ENCODE results near the gene ACTL10. TPM values are rescaled to one million over a fixed set of nuclear protein-coding genes. Genes with fewer than 3 reads are reported as not detected.

The ACTL10 gene
- total and polyA plus RNA-seq, 2 of the 4 experiments (the other 2 are of a cell fraction) = 0.18 to 0.43 TPM

DNA sequence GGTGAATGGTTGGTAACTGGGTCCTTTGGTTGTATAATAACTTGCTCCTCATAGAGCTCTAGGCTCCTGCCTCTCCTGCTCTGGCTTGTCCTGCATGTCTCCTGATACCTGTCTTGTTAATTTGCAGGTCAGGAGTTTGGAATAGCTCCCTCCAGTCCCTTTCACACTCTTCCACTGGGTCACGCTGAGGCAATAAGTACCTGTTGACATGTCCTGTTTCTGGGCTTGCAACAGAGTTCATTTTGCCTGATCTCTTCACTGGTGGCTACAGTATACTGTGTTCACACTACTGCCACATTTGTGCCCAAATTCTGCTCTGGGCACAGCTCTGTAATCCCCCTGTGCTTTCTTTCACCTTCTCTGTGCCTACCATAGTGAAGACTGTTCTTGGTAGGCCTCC lies 30.0 kb upstream of the ACTL10 start:
- 100% methylated on average over 1 of the region's 1 CpG; no CpG with 5 or more reads in 1 of the 2 experiments for WGBS, 2 experiments (ENCODE audit: extremely low coverage in 2 of 2, insufficient read length in 1 of 2)
- Histone ChIP-seq H4K20me1 (ENCODE audit: insufficient read depth, low read length) (no peaks in the 10 kb centered on the region; the same call in 1 of the 2 replicates), H3K27ac (ENCODE audit: insufficient read depth, low read length) (no peak overlapping the region), H3K56ac (ENCODE audit: extremely low read depth, insufficient read depth, low read length) (no peak overlapping the region), H3K9ac (ENCODE audit: low read depth, low read length) (no peak overlapping the region), H3K9me1 (ENCODE audit: insufficient read depth, low read length) (peaks cover 13% of the 10 kb centered on the region; the same call in 1 of the 2 replicates), H3K36me3 (ENCODE audit: control insufficient read depth, insufficient read depth, low read length) (peaks cover 36% of the 10 kb centered on the region), H2BK15ac (ENCODE audit: low read depth, low read length) (no peak overlapping the region), H3K4me1 (ENCODE audit: control insufficient read depth, insufficient read depth, low read length) (no peaks in the 10 kb centered on the region; the same call in 1 of the 2 replicates), H3K27me3 (ENCODE audit: control insufficient read depth, insufficient read depth, low read length) (no peaks in the 10 kb centered on the region), H3K9me3 (ENCODE audit: control insufficient read depth, insufficient read depth, low read length) (no peaks in the 10 kb centered on the region), H3K4ac (ENCODE audit: low read depth, low read length) (no peak overlapping the region), H3K23ac (ENCODE audit: low read depth, low read length) (no peak overlapping the region), H3K18ac (ENCODE audit: low read depth, low read length) (no peak overlapping the region), H3K4me2 (ENCODE audit: low read depth, low read length) (no peak overlapping the region), H2BK5ac (ENCODE audit: low read depth, low read length, poor library complexity, severe bottlenecking) (no peak overlapping the region), H2BK120ac (ENCODE audit: low read depth, low read length) (no peak overlapping the region), H4K5ac (ENCODE audit: low read depth, low read length) (no peak overlapping the region), H3K14ac (replicated peaks; ENCODE audit: low read depth, low read length) (no peak overlapping the region), H4K8ac (ENCODE audit: low read depth in 2 of 2, low read length in 2 of 2) (no peak overlapping the region), H2AK5ac (ENCODE audit: low read depth, low read length) (no peak overlapping the region), H4K91ac (ENCODE audit: insufficient read depth, low read depth, low read length) (no peak overlapping the region), H3K4me3 (ENCODE audit: insufficient read depth, low read depth, low read length) (no peak overlapping the region), H2AK9ac (replicated peaks; ENCODE audit: low read depth, low read length, poor library complexity) (no peak overlapping the region), H2AFZ (replicated peaks; ENCODE audit: low read length, poor library complexity) (no peak overlapping the region), H2BK20ac (ENCODE audit: low read depth, low read length) (no peak overlapping the region), H3K79me1 (ENCODE audit: low read depth in 1 of 2, low read length in 2 of 2) (no peaks in the 10 kb centered on the region; a peak in 1 of 4 replicates)
- ChIA-PET POLR2A (ENCODE audit: unreplicated experiment) (no interaction called here), CTCF (no interaction called here)
- no TSS peak for BruUV-seq (replicated peaks)
- in situ Hi-C loops (cut with MboI; ENCODE audit: low sequenced_read_pairs) (no loop called here), dilution Hi-C loops (cut with HindIII; ENCODE audit: low sequenced_read_pairs, unreplicated experiment) (no loop called here), intact Hi-C loops (cut with micrococcal nuclease) (no loop called here)
- DNase-seq (no peak), ATAC-seq (ENCODE audit: low read depth) (no peak)
- TF ChIP-seq RAD21 (IDR thresholded peaks at IDR 0.05; ENCODE audit: low read length) = no peak
- no peak for TF ChIP-seq CHD1 (IDR thresholded peaks at IDR 0.05; ENCODE audit: low read depth, low read length)
- TF ChIP-seq MAFK (IDR thresholded peaks at IDR 0.05; ENCODE audit: low read depth, low read length) = no peak
- no peak for TF ChIP-seq CEBPB (IDR thresholded peaks at IDR 0.05; ENCODE audit: low read depth, low read length)
- TF ChIP-seq NFE2L2 (IDR thresholded peaks at IDR 0.05; ENCODE audit: low read depth, low read length) = no peak
